ENCODE measurements around the gene NOS1AP. TPM values are rescaled to one million over a fixed set of nuclear protein-coding genes. Genes with fewer than 3 reads are reported as not detected.

The NOS1AP gene
- total RNA-seq, 1 donor, result 0.18 TPM

DNA sequence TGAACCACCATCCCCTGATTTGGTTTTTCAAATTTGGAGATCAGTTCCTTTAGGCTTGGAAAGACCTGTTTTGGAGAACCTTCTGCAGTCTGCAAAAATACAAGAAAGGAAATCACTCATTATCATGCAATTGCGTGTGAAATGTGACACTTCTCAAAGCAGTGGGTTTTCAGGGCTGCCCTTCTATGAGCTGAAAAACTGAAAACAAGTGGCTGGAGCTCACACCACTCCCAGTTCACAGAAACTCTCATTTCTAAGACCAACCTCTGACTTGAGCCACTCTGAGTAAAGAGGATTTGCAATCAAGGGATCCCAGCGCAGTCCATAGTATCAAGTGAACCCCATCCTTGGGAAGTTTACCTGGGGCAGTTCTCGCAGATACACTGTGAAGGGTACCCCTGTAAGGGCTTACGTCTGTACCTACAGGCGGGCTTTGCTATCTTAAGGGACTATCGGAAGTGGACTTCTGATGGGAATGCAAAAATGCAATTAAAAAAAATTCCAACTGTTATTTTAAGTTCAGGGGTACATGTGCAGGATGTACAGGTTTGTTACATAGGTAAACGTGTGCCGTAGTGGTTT lies 329.6 kb downstream of the NOS1AP start:
- no peak for DNase-seq (ENCODE audit: low read depth)
- H3K4me3 ChIP-seq (ENCODE audit: low read depth, low read length), result no peak overlapping the region
- TF ChIP-seq, protein P1, sequence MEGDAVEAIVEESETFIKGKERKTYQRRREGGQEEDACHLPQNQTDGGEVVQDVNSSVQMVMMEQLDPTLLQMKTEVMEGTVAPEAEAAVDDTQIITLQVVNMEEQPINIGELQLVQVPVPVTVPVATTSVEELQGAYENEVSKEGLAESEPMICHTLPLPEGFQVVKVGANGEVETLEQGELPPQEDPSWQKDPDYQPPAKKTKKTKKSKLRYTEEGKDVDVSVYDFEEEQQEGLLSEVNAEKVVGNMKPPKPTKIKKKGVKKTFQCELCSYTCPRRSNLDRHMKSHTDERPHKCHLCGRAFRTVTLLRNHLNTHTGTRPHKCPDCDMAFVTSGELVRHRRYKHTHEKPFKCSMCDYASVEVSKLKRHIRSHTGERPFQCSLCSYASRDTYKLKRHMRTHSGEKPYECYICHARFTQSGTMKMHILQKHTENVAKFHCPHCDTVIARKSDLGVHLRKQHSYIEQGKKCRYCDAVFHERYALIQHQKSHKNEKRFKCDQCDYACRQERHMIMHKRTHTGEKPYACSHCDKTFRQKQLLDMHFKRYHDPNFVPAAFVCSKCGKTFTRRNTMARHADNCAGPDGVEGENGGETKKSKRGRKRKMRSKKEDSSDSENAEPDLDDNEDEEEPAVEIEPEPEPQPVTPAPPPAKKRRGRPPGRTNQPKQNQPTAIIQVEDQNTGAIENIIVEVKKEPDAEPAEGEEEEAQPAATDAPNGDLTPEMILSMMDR (IDR thresholded peaks at IDR 0.05; ENCODE audit: insufficient read depth, low read length), result no peak

DNA sequence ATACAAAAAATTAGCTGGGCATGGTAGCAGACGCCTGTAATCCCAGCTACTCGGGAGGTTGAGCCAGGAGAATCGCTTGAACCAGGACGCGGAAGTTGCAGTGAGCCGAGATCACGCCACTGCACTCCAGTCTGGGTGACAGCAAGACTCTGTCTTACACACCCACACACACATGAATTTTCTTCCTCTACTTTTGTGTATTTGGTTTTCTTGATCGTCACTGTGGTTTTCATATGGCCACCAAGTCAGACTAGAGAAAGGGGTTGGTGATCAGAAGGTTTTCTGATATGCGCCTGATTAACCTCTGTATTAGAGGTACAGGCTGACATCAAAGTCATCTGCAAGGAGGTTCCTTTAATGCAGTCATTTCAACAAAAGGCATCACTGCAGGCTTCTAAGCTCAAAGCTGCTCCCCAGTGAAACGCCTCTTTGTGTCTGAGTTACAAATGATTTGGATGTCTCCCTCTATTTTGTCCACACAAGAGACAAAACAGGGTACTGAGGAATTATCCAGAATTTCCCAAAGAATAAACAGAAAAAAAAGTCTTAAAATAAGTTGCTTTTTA lies 331.4 kb downstream of the NOS1AP start:
- no peak overlapping the region for H3K4me3 ChIP-seq (ENCODE audit: low read depth, low read length)
- DNase-seq (ENCODE audit: low read depth), result no peak
- TF ChIP-seq, protein P1 (IDR thresholded peaks at IDR 0.05; ENCODE audit: insufficient read depth, low read length), result no peak

DNA sequence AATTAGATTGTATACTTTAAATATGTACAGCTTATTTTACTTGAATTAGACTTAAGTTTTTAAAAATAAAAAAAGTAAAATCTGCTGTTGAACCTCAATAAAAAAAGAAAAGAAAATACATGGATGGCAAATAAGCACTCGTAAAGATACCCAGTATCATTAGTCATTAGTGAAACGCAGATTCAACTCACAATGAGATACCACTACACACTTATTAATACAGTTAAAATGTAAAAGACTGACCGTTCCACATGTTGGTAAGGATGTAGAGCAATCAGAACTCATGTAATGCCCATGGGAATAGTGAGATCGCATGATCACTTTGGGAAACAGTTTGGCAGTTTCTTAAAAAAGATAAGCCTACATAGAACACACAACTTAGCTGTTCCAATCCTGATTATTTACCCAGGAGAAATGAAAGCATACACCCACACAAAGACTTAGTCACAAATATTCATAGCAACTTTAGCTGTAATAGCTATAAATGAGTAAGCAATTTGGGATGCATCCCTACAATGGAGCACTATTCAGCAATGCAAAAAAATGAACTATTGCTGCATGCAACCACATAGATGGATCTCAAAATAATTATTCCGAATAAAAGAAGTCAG lies 335.2 kb downstream of the NOS1AP start:
- no peak overlapping the region for H3K4me3 ChIP-seq (ENCODE audit: low read depth, low read length)
- TF ChIP-seq, protein P1 (IDR thresholded peaks at IDR 0.05; ENCODE audit: insufficient read depth, low read length), result no peak
- peak; percentile 91 for DNase-seq (ENCODE audit: low read depth)

DNA sequence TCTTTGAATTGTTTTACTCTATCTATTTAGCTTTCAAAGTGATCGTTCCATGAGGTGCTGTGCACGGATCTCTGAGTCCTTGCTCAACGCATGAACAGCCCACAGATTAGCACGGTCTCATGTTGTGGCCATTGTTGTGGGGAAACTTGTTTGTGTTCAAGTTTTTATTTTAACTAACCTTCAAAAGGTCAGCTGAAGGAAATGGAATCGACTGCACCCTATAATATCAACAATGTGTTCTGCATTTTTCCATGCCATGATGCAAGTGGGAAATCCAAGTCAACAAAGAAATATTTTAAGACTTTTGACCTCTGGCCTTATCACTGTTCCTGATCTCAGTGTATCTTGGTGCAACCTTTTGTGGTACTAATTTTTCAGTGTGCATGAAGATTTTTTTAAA lies 336.3 kb downstream of the NOS1AP start:
- no peak for DNase-seq (ENCODE audit: low read depth)
- H3K4me3 ChIP-seq (ENCODE audit: low read depth, low read length), result no peak overlapping the region
- TF ChIP-seq, protein P1 (IDR thresholded peaks at IDR 0.05; ENCODE audit: insufficient read depth, low read length), result no peak

DNA sequence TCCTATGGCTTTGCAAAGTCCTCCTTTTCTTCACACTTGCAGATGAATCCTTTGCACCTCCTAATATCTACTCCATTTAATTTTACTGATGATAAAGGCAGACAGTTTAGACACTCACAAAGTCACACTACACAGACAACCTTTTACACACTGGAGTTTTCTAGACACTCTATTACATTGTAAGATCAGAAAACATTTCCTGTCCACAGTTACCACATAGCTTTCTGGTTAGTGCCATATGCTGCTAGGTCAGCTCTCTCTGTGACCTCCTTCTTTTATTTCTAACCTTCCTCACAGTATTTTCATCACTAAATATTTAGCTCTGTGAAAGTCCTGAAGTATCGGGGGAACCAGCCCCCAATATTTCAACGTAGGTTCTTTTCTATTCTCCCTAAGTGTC lies 337.3 kb downstream of the NOS1AP start:
- no peak for DNase-seq (ENCODE audit: low read depth)
- H3K4me3 ChIP-seq (ENCODE audit: low read depth, low read length), result no peak overlapping the region
- TF ChIP-seq, protein P1 (IDR thresholded peaks at IDR 0.05; ENCODE audit: insufficient read depth, low read length), result no peak

DNA sequence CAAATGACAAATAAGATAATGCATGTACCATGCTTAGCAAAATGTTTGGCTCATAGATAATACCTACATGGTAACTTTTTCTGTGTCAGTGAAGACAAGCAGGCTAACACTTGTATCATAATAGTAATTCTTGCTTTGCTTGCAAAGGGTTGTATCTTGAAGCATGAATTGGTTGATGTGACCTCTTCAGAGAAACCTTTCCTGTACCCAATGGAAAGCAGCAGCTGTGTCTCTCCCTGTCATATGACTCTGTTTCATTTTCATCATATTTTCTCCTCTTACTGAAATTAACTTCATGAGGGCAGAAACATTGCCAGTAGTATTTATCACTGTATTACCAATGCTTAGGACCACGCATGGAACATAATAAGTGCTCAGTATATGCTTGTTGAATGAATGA lies 338.0 kb downstream of the NOS1AP start:
- TF ChIP-seq, protein P1 (IDR thresholded peaks at IDR 0.05; ENCODE audit: insufficient read depth, low read length), result no peak
- DNase-seq (ENCODE audit: low read depth), result no peak
- H3K4me3 ChIP-seq (ENCODE audit: low read depth, low read length), result no peak overlapping the region

Data from fibroblast of the aortic adventitia (primary cell).